Kidney glomerular epithelial cell (primary cell): Measurements from ENCODE around the gene COMMD1.
A peak's percentile ranks its signal among the peaks of the same experiment; 100 is the strongest.
"Not testable (repeated sequence)": the region's sequence is repeated elsewhere in the genome, so short reads cannot be mapped to it uniquely, and the experiment has no call there.

Source experiments
- DNase-seq: peaks from one replicate; lab custom pipeline; 2025; lab: John Stamatoyannopoulos, UW

COMMD1 gene

DNA sequence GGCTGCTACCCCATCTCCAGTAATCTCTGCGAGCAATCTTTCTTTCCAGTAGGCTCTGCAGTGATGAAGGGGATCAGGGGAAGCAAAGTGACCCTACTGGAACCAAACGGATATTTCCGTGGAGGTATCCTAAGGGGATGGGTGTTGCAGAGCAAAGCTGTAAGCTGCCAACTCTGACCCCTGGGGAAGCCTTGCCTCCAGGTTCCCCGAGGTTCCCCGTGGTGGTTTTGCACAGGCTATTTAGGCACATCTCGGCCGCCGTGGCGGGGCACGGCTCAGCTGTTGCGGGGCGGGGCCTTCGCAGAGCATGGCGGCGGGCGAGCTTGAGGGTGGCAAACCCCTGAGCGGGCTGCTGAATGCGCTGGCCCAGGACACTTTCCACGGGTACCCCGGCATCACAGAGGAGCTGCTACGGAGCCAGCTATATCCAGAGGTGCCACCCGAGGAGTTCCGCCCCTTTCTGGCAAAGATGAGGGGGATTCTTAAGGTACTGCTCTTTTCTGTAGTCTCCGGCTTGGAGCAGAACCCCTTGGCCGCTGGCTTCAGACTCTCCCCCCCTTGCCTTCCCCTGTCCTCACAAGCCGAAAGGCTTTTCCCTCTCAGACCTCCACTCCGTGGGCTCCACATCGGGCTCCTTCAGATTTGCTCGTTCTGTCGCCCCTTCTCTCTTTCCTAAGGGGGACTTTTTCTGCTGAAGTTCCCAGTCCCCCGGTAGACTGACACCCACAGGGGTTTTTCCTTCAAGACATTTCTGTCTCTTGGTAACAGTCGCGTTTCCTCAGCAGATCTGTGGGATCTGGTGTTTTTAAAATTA, at the start of gene COMMD1:
TSS of gene COMMD1 (plus strand) at position 303 of the 814 bp plus-strand sequence. CDS start at position 308, 5 bp downstream.
- peak; percentile 58 for DNase-seq

DNA sequence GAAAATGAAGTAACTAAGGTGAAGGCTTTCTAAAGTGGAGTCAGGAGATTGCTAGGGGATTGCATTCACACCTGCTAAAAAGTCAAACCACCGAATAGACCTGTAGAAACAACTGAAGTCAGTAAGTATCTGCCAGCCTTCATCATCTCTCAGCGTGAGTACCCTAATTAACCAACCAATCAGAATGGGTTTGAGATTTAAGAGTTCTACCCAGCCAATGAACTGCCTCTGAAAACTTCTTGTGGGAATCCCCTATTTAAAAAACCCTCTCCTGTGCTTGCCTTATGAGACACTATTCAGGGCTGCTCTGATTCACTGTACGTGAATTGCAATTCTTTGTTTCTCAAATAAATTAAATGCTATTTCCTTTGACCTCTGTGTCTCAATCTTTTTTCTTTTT, 48.2 kb upstream of the COMMD1 start:
- no peak for DNase-seq

DNA sequence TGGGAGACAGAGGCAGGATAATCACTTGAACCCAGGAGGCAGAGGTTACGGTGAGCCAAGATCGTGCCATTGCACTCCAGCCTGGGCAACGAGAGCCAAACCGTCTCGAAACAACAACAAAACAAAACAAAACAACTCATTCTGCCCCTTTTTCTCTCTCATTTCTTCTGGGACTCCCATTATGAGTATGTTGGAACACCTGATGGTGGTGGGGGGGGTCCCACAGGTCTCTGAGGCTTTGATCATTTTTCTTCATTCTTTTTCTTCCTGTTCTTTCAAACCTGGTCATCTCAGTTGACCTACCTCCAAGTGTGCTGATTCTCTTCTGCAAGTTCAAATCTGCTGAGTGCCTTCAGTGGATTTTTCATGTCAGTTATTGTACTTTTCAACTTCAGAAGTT, 43.4 kb upstream of the COMMD1 start:
- DNase-seq = no peak

GRCh38 chr2:61866482-61867089, 38.9 kb upstream of the COMMD1 start:
- not testable (repeated sequence) for DNase-seq

DNA sequence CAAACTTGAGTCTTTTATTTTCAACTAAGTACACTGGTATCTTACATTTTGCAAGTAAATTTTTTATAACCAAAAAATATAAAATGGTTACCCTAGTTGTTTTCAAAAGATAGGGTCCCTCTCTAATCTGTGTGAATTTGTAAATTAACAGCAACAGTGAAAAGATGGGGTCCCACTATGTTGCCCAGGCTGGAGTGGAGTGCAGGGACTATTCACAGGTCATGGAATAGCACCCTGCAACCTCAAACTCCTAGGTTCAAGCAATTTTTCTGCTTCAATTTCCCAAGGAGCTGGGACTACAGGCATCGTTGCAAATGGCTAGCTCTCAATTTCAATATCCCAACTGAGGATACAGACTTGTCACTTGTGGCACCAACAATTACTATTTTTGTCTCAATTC, 29.1 kb upstream of the COMMD1 start:
- no peak for DNase-seq

- DNase-seq = no peak
Observed at GRCh38 chr2:61877571-61878245, 27.8 kb upstream of the COMMD1 start.

DNA sequence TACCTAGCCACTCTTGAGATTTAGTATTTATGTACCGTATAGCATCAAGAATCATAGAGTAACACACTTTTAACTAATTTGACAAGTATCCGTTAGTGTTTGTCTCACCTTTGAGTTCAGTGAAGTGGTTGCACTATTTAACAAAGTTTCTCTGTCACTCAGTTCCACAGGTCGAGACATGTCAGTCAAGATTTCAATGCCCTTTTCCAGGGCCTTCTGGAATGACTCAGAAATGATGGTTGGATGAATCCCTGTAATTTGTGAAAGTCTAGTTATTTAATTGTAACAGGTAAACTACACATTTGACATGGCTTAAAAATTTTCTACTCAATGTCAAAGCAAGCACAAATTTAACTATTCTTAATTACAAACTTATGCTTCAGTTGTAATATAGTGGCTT, 26.7 kb upstream of the COMMD1 start:
- DNase-seq = no peak

DNA sequence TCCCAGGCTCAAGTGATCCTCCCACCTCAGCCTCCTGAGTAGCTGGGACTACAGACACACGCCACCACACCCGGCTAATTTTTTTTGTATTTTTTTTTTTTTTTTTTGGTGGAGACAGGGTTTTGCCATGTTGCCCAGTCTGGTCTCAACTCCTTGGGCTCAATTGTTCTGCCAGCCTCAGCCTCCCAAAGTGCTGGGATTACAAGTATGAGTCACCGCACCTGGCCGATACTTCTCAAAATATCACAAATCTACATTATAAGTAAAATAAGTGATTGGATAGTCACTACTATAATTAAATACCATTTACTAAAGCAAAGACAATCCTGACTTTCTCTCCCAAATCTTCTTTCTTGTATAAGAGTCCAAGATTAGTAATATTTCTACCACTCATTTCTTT, 26.1 kb upstream of the COMMD1 start:
- DNase-seq = not testable (repeated sequence)

GRCh38 chr2:61882850-61883249, 22.6 kb upstream of the COMMD1 start:
- DNase-seq = no peak

DNA sequence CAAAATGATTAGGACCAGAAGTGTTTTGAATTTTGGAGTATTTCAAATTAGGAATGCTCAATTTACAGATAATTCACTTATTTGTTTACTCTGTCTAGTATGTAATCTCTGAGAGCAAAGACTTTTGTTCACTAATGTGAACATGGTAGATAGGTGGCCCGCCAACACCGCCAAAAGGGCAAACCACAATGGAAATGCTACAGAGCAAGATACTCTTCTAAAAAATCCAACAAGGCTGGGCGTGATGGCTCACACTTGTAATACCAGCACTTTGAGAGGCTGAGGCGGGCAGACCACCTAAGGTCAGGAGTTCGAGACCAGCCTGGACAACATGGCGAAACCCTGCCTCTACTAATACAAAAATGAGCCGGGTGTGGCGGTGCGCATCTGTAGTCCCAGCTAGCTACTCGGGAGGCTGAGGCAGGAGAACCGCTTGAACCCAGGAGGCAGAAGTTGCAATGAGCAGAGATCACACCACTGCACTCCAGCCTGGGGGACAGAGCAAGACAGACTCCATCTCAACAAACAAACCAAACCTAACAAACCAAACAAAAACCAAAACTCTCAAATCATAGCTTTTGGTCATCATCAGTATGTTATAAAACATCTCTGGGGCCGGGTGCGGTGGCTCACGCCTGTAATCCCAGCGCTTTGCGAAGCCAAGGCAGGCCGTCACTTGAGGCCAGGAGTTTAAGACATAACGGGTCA, 19.4 kb upstream of the COMMD1 start:
- DNase-seq = no peak

DNA sequence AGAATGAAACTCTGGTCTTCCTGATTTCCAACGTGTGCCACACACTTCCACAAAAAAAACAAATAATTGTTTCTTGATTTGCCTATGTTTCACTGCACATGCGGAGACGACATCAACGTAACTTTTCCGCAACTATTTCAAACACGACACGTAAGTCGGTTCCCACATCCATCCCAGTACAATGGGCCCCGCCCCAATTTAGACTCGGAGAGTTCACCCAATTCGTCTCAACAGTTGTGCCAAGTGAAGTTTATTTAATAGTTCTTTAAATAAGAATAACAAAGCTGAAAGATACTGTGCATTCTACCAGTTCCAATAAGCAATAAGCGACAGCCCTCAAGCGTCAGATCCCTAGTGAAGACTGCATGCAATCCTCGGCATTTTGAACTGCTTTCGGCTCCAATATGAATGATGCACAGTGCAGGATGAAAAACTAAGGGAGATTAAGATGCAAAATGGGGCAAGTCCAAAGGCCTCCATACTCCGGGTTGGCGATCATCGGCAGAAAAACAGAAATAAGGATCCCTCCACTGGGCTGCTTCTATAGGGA, 17.7 kb upstream of the COMMD1 start:
- peak; percentile 28 for DNase-seq

- peak; percentile 60 for DNase-seq
Observed at GRCh38 chr2:61888267-61889055, 17.0 kb upstream of the COMMD1 start, which contains the start of gene CCT4. CCT4 (minus strand) TSS chr2:61888656; CDS start chr2:61888507, 149 bp downstream.

DNA sequence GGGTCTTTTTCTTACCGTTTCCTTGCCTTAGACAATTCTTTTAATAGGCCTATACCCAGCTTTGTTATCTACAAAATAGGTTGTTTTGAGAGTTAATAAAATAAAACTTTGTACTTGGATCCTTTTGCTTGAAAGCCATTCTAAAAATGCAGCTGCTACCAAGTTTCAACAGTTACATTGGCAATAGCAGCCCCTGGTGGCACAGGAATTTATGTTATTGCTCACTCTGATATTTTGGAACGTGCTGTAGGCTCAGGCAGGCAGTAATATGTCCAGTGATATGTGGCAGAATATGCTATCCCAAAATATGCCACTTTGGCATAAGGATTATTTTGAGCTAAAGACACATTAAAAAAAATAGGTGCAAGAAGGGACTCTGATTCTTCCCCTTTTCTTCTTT, 6.7 kb upstream of the COMMD1 start:
- DNase-seq = no peak

GRCh38 chr2:61900281-61900680, 5.2 kb upstream of the COMMD1 start:
- no peak for DNase-seq

- DNase-seq = no peak
Observed at GRCh38 chr2:61906186-61906470, 654 bp downstream of the COMMD1 start.

DNA sequence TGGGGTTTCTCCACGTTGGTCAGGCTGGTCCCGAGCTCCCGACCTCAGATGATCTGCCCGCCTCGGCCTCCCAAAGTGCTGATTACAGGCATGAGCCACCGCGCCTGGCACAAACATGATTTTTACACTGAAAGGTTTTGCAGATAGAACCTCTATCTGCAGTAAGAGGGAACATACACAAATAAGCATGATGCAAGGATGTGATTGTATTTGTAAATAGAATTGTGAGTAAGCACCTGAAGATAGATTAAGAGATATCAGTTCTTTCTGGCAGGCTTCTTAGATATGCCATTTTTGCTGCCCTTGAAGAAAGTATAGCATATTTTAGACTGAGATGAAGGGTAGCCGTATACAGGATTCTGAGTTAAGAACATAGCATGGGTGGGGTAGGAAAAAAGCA, 3.6 kb downstream of the COMMD1 start:
- no peak for DNase-seq

DNA sequence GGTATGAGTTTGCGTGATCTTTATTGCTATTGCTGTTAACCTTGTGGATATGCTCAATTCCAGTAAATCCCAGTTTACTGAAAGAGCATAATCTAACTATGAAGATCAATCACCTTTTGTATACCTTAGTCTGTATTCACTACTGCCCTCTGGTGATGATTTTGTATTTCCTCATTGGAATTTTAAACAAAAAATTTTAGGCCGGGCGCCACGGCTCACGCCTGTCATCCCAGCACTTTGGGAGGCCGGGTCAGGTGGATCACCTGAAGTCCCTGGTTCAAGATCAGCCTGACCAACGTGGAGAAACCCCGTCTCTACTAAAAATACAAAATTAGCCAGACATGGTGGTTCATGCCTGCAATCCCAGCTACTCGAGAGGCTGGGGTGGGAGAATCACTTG, 5.1 kb downstream of the COMMD1 start:
- DNase-seq = no peak

DNA sequence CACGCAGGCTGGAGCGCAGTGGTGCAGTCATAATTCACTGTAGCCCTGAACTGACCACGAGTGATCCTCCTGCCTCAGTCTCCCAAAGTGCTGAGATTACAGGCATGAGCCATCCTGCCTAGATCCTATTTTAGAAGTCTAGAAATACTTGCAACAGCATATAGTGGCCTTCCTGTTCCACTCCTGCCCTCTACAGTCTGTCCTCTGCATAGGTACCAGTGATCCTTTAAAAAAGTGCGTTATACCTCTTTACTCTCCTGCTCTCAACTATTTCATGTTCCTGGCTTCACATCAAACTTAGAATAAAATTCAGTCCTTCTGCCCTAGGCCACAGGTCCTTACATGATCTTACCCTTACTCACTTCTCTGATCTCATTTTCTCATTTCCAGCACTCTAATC, 6.0 kb downstream of the COMMD1 start:
- no peak for DNase-seq

DNA sequence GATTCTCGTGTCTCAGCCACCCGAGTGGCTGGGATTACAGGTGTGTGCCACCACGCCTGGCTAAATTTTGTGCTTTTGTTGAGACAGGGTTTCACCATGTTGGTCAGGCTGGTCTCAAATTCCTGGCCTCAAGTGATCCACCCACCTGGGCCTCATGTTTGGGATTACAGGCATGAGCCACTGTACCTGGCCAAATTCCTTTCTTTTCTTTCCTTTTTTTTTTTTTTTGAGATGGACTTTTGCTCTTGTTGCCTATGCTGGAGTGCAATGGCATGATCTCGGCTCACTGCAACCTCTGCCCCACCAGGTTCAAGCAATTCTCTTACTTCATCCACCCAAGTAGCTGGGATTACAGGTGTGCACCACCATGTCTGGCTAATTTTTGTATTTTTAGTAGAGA, 9.3 kb downstream of the COMMD1 start:
- not testable (repeated sequence) for DNase-seq

DNA sequence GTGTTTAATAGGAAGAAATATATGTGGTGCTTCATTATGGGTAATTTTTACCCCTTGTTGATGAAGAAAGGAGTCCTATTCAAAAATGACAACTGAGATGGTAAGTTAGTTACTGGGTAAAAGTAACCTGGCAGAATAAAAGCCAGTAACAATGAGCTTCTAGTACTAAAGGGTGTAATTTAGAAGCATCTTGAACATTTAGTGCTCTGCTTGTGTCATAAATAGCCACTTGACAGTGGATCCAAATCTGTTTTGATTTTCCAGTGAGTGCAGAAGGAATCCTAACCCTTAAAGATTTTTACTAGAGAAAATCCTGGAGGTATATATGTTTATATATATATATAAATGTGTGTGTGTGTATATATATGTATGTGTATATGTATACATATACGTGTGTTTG, 15.1 kb downstream of the COMMD1 start:
- DNase-seq = no peak

GRCh38 chr2:61922714-61923113, 17.2 kb downstream of the COMMD1 start:
- no peak for DNase-seq
